ENCODE results near the gene SYNE1.

- TF ChIP-seq CTCF (IDR thresholded peaks at IDR 0.05) (no peak), POLR2A (IDR thresholded peaks at IDR 0.05) (no peak)
Measured at GRCh38 chr6:152600022-152600421, 37.1 kb downstream of the SYNE1 start.
